ENCODE data around the gene TSPAN1. TPM values are rescaled to one million over a fixed set of nuclear protein-coding genes. Genes with fewer than 3 reads are reported as not detected.

The TSPAN1 gene
- total and polyA plus RNA-seq, 10 of the 15 experiments (the other 5 are each of a cell fraction or from before 2014, with no cell fraction given): 0.08 to 0.29 (median 0.23) TPM; not detected in 5

DNA sequence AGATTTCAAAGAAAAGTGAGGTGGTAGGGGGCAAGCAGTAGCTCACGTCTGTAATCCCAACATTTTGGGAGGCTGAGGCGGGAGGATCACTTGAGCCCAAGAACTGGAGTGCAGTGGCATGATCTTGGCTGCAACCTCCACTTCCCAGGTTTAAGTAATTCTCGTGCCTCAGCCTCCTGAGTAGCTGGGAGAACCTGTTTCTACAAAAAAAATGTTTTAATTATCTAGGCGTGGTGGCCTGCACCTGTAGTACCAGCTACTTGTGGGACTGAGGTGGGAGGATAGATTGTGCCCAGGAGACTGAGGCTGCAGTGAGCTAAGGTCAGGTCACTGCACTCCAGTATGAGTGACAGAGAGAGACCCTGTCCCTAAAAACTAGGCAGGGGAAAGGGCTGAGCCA, 2.6 kb upstream of the TSPAN1 start:
- H4K20me1 ChIP-seq (ENCODE audit: control insufficient read depth, insufficient read depth): no peaks in the 10 kb centered on the region; the same call in 1 of the 2 replicates
- H2AFZ ChIP-seq (ENCODE audit: control insufficient read depth, low read depth, low read length): no peak overlapping the region
- POLR2A ChIA-PET: interaction anchor here (1.0 kb wide), 1 partner anchor 41 kb away, joined by 3 read pairs; no protein-coding TSS in a partner anchor
- intact Hi-C loops (cut with micrococcal nuclease; ENCODE audit: unreplicated experiment): no loop called here
- RAD21 ChIA-PET (ENCODE audit: unreplicated experiment): interaction anchor here (0.9 to 1.8 kb wide), 2 partner anchors 129 to 130 kb away, joined by 3 to 5 read pairs; no protein-coding TSS in a partner anchor
- H3K36me3 ChIP-seq (ENCODE audit: control insufficient read depth in 2 of 2, insufficient read depth in 2 of 2, low read length in 1 of 2): no peaks in the 10 kb centered on the region
- in situ Hi-C loops (cut with MboI): no loop called here
- no peaks in the 10 kb centered on the region; a peak in 1 of 4 replicates for H3K27me3 ChIP-seq (replicated peaks in 1 of 2; ENCODE audit: control insufficient read depth in 2 of 2, insufficient read depth in 2 of 2, low read length in 1 of 2)
- no peak overlapping the region for H3K4me2 ChIP-seq (ENCODE audit: control insufficient read depth, insufficient read depth)
- SMC1A ChIA-PET (ENCODE audit: uncharacterized antibody, unreplicated experiment): interaction anchor here (1.4 to 8.0 kb wide), 6 partner anchors 12 to 135 kb away, joined by 3 to 50 read pairs (median 8); no protein-coding TSS in a partner anchor
- H3K9me3 ChIP-seq (replicated peaks; ENCODE audit: control insufficient read depth, insufficient read depth, low read length): no peaks in the 10 kb centered on the region
- no peak overlapping the region for H3K4me3 ChIP-seq
- CTCF ChIA-PET: interaction anchor here (0.9 to 17.5 kb wide), 6 partner anchors 9 to 135 kb away, joined by 3 to 293 read pairs (median 5); no protein-coding TSS in a partner anchor
- FAIRE-seq (no peak), ATAC-seq (no peak), DNase-seq (ENCODE audit: low read depth, low spot score) (no peak)
- no peak overlapping the region for H3K9ac ChIP-seq (ENCODE audit: control insufficient read depth, insufficient read depth, low read length)
- no peaks in the 10 kb centered on the region for H3K79me2 ChIP-seq (ENCODE audit: control insufficient read depth, insufficient read depth, low read length)
- no TSS peak for BruUV-seq (replicated peaks)
- H3K4me1 ChIP-seq (ENCODE audit: control insufficient read depth, insufficient read depth, low read length): peaks cover 5% of the 10 kb centered on the region
- no peak overlapping the region for H3K27ac ChIP-seq (ENCODE audit: control insufficient read depth, insufficient read depth)
- WGBS (ENCODE audit: insufficient coverage, insufficient replicate concordance, low lambda C conversion rate, missing lambda C conversion rate): 90% methylated on average over 4 of the region's 4 CpGs
- TF ChIP-seq BCL11A (IDR thresholded peaks at IDR 0.05; ENCODE audit: low read depth, low read length) (no peak), BRCA1 (IDR thresholded peaks at IDR 0.05; ENCODE audit: low read depth, low read length) (no peak), CHD1 (IDR thresholded peaks at IDR 0.05; ENCODE audit: low read depth, low read length) (no peak), MEF2B (IDR thresholded peaks at IDR 0.05; ENCODE audit: partially characterized antibody, poor library complexity, severe bottlenecking) (no peak)

DNA sequence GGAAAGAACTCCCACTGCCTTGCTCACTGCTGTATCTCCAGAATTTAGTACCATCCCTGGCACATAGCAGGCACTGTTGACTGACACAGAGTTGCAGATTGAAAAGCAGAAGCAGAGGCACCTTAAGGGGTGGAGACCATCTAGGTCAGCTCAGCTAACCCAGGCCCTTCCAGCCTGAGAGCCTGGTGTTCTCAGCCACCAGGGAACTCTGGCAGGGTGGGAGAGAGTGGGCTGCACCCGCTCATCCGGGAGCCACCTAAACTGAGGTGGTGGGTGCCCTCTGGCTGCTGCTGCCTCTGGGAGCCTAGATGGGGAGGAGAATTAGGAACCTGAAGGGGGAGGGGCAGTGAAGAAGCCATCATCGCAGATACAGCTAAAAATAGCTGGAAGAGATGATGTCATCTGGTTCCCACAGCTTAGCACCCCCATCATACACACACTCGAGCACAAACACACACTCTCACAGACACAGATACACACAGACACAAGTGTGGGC, 1.5 kb upstream of the TSPAN1 start:
- Histone ChIP-seq H4K20me1 (ENCODE audit: control insufficient read depth, insufficient read depth) (no peaks in the 10 kb centered on the region), H3K9me3 (replicated peaks; ENCODE audit: control insufficient read depth, insufficient read depth, low read length) (no peaks in the 10 kb centered on the region), H3K27ac (ENCODE audit: control insufficient read depth, insufficient read depth) (no peak overlapping the region), H3K9ac (ENCODE audit: control insufficient read depth, insufficient read depth, low read length) (no peak overlapping the region), H3K4me1 (ENCODE audit: control insufficient read depth, insufficient read depth, low read length) (peaks cover 3% of the 10 kb centered on the region), H3K27me3 (replicated peaks in 1 of 2; ENCODE audit: control insufficient read depth in 2 of 2, insufficient read depth in 2 of 2, low read length in 1 of 2) (no peaks in the 10 kb centered on the region; a peak in 1 of 4 replicates), H2AFZ (ENCODE audit: control insufficient read depth, low read depth, low read length) (no peak overlapping the region; the same call in 1 of the 2 replicates), H3K36me3 (ENCODE audit: control insufficient read depth in 2 of 2, insufficient read depth in 2 of 2, low read length in 1 of 2) (no peaks in the 10 kb centered on the region), H3K4me2 (ENCODE audit: control insufficient read depth, insufficient read depth) (no peak overlapping the region), H3K79me2 (ENCODE audit: control insufficient read depth, insufficient read depth, low read length) (no peaks in the 10 kb centered on the region), H3K4me3 (no peak overlapping the region)
- in situ Hi-C loops (cut with MboI): no loop called here
- DNase-seq (ENCODE audit: low read depth, low spot score): no peak
- FAIRE-seq: no peak
- no TSS peak for BruUV-seq (replicated peaks)
- CTCF ChIA-PET: interaction anchor here (0.5 to 17.5 kb wide), 9 partner anchors 10 to 136 kb away, joined by 3 to 293 read pairs (median 4); no protein-coding TSS in a partner anchor
- peak; percentile 51 for ATAC-seq
- POLR2A ChIA-PET: interaction anchor here (1.0 to 1.4 kb wide), 3 partner anchors 10 to 44 kb away, joined by 3 to 5 read pairs (median 3); no protein-coding TSS in a partner anchor
- 40% methylated on average over 4 of the region's 4 CpGs for WGBS (ENCODE audit: insufficient coverage, insufficient replicate concordance, low lambda C conversion rate, missing lambda C conversion rate)
- SMC1A ChIA-PET (ENCODE audit: uncharacterized antibody, unreplicated experiment): interaction anchor here (0.8 to 8.0 kb wide), 9 partner anchors 13 to 136 kb away, joined by 3 to 50 read pairs (median 6); partner anchors contain the start of gene PIK3R3
- RAD21 ChIA-PET (ENCODE audit: unreplicated experiment): interaction anchor here (0.9 to 1.5 kb wide), 9 partner anchors 10 to 137 kb away, joined by 3 to 5 read pairs (median 3); partner anchors contain the start of gene PIK3R3
- intact Hi-C loops (cut with micrococcal nuclease; ENCODE audit: unreplicated experiment): no loop called here
- TF ChIP-seq, protein P1, sequence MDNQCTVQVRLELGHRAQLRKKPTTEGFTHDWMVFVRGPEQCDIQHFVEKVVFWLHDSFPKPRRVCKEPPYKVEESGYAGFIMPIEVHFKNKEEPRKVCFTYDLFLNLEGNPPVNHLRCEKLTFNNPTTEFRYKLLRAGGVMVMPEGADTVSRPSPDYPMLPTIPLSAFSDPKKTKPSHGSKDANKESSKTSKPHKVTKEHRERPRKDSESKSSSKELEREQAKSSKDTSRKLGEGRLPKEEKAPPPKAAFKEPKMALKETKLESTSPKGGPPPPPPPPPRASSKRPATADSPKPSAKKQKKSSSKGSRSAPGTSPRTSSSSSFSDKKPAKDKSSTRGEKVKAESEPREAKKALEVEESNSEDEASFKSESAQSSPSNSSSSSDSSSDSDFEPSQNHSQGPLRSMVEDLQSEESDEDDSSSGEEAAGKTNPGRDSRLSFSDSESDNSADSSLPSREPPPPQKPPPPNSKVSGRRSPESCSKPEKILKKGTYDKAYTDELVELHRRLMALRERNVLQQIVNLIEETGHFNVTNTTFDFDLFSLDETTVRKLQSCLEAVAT (IDR thresholded peaks at IDR 0.05): no peak
- TF ChIP-seq BRCA1 (IDR thresholded peaks at IDR 0.05; ENCODE audit: low read depth, low read length): no peak
- TF ChIP-seq RUNX3 (IDR thresholded peaks at IDR 0.05; ENCODE audit: low read length): no peak
- TF ChIP-seq ZNF687 (IDR thresholded peaks at IDR 0.05): no peak
- TF ChIP-seq, protein P2, sequence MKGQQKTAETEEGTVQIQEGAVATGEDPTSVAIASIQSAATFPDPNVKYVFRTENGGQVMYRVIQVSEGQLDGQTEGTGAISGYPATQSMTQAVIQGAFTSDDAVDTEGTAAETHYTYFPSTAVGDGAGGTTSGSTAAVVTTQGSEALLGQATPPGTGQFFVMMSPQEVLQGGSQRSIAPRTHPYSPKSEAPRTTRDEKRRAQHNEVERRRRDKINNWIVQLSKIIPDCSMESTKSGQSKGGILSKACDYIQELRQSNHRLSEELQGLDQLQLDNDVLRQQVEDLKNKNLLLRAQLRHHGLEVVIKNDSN (IDR thresholded peaks at IDR 0.05; ENCODE audit: borderline replicate concordance, extremely low read length, insufficient read depth, low read depth, low read length): no peak
- TF ChIP-seq JUND (IDR thresholded peaks at IDR 0.05; ENCODE audit: low read depth, low read length): no peak
